ENCODE data around the gene ST13. TPM values are rescaled to one million over a fixed set of nuclear protein-coding genes. Genes with fewer than 3 reads are reported as not detected.

Gene ST13
- total and polyA plus RNA-seq, 9 of the 15 experiments (the other 6 are each of a cell fraction or from before 2014, with no cell fraction given) = 53.6 to 311 (median 195) TPM

- peak; percentile 46; the same call in 1 of the 2 replicates for TF ChIP-seq ZNF592 (IDR thresholded peaks at IDR 0.05)
- TF ChIP-seq U2AF2 (optimal IDR thresholded peaks at IDR 0.05; ENCODE audit: low read depth, low read length) = no peak
- peak; percentile 26; the same call in 1 of the 2 replicates for TF ChIP-seq SP1 (CRISPR knock-in tag; IDR thresholded peaks at IDR 0.05)
- TF ChIP-seq GABPB1 (CRISPR knock-in tag; IDR thresholded peaks at IDR 0.05) = peak; percentile 93
- peak; percentile 26 to 47; a peak in 1 of 4 replicates for TF ChIP-seq MLLT1 (IDR thresholded peaks at IDR 0.05)
- TF ChIP-seq SLC30A9 (CRISPR knock-in tag; IDR thresholded peaks at IDR 0.05) = no peak
- TF ChIP-seq MBD2 (IDR thresholded peaks at IDR 0.05; ENCODE audit: borderline replicate concordance, low read depth) = peak; percentile 48; the same call in 1 of the 2 replicates
- TF ChIP-seq BDP1 (IDR thresholded peaks at IDR 0.05; ENCODE audit: insufficient read depth, insufficient read length) = no peak
- TF ChIP-seq SMARCE1 (IDR thresholded peaks at IDR 0.05) = 0 out of 2 replicates have a peak, but pooled peaks have one; percentile 9
- 0 out of 2 replicates have a peak, but pooled peaks have one; percentile 12 for TF ChIP-seq IRF9 (tag; IDR thresholded peaks at IDR 0.05)
- TF ChIP-seq ARID1B (IDR thresholded peaks at IDR 0.05) = 0 out of 2 replicates have a peak, but pooled peaks have one; percentile 16
- TF ChIP-seq EP400 (IDR thresholded peaks at IDR 0.05) = peak; percentile 61; the same call in 1 of the 2 replicates
- peak in 1 of 3 experiments; percentile 67 for TF ChIP-seq YY1 (IDR thresholded peaks at IDR 0.05; ENCODE audit: borderline replicate concordance in 1 of 3, control insufficient read depth in 1 of 3, extremely low read depth in 1 of 3, insufficient read depth in 3 of 3, insufficient read length in 1 of 3, insufficient replicate concordance in 2 of 3, low read depth in 1 of 3, low read length in 2 of 3)
- peak; percentile 33; the same call in 1 of the 2 replicates for TF ChIP-seq HLTF (IDR thresholded peaks at IDR 0.05)
- no peak for TF ChIP-seq PTTG1 (tag; IDR thresholded peaks at IDR 0.05; ENCODE audit: low read depth)
- no peak for TF ChIP-seq ZNF583 (CRISPR knock-in tag; IDR thresholded peaks at IDR 0.05)
- TF ChIP-seq L3MBTL2 (IDR thresholded peaks at IDR 0.05) = peak; percentile 93
- TF ChIP-seq ZNF589 (CRISPR knock-in tag; IDR thresholded peaks at IDR 0.05; ENCODE audit: low read depth) = 0 out of 2 replicates have a peak, but pooled peaks have one; percentile 37
These were observed 37.5 kb downstream of the ST13 start, which contains the start of gene SLC25A17 (continued) for GRCh38 chr22:40818747-40819598.

All from K562 (cell line).